ENCODE measurements around the gene TMEM255A. TPM values are rescaled to one million over a fixed set of nuclear protein-coding genes. Genes with fewer than 3 reads are reported as not detected.

The TMEM255A gene
- total RNA-seq, 1 experiment from 2014 or later = not detected

DNA sequence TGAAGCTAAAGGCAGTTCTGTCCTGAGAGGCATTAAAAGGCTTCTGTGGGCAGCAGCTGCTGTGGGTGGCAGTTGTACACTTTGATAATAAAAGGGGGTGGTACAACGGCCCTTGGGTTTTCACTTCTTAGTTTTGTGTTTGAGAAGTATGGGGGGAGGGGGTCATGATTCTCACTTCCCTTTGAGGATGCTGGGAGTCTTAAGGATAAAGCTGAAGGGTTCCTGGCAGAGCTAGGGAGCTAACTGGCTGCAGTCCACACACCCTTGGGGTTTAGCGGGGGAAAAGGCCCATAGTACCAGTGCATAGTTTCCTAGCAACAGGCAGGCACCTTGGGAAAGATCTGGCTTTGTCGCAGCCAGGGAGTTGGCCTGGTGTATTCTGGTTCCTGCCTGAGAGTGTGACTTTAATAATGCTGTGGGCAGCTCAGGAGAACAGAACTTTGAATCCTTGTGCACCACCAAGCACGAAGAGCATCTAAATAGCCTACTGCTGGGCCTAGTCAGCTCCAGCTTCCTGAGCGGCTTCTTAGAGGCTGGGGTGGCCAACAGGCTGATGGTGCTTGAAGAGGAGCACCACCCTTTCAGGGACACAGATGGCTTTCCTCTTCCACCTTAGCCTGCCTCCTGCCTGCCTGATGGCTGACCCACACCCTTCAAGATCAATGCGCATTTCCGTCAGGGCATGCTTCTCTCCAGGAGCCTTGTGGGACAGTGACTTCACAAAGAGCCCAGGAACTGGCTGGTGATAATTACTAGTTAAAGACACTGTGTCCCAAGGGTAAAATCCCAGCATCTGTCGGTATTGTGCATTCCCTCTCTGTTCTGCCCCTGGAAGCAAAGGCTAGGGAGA lies 48.2 kb downstream of the TMEM255A start:
- CTCF ChIA-PET = no interaction called here
- no peak overlapping the region for H2AFZ ChIP-seq (ENCODE audit: low read length)
- H3K27ac ChIP-seq (ENCODE audit: low read length) = no peak overlapping the region
- no peak for ATAC-seq
- no peaks in the 10 kb centered on the region for H4K20me1 ChIP-seq (ENCODE audit: low read length)
- no peaks in the 10 kb centered on the region for H3K9me2 ChIP-seq (replicated peaks; ENCODE audit: low read length)
- no peaks in the 10 kb centered on the region for H3K4me1 ChIP-seq (ENCODE audit: insufficient read depth, low read length)
- no peaks in the 10 kb centered on the region for H3K79me2 ChIP-seq (ENCODE audit: low read length)
- H3K9me3 ChIP-seq (ENCODE audit: low read length) = no peaks in the 10 kb centered on the region
- no peaks in the 10 kb centered on the region for H3F3A ChIP-seq (ENCODE audit: low read length, unreplicated experiment)
- no TSS peak for BruUV-seq (replicated peaks)
- H3K9ac ChIP-seq (ENCODE audit: low read length) = no peak overlapping the region
- TF ChIP-seq EZH2 (IDR thresholded peaks at IDR 0.05; ENCODE audit: low read length, unreplicated experiment) (no peak), EZH2phosphoT487 (IDR thresholded peaks at IDR 0.05; ENCODE audit: borderline replicate concordance, low read length) (no peak)
- TF ChIP-seq, protein P1, sequence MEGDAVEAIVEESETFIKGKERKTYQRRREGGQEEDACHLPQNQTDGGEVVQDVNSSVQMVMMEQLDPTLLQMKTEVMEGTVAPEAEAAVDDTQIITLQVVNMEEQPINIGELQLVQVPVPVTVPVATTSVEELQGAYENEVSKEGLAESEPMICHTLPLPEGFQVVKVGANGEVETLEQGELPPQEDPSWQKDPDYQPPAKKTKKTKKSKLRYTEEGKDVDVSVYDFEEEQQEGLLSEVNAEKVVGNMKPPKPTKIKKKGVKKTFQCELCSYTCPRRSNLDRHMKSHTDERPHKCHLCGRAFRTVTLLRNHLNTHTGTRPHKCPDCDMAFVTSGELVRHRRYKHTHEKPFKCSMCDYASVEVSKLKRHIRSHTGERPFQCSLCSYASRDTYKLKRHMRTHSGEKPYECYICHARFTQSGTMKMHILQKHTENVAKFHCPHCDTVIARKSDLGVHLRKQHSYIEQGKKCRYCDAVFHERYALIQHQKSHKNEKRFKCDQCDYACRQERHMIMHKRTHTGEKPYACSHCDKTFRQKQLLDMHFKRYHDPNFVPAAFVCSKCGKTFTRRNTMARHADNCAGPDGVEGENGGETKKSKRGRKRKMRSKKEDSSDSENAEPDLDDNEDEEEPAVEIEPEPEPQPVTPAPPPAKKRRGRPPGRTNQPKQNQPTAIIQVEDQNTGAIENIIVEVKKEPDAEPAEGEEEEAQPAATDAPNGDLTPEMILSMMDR (conservative IDR thresholded peaks at IDR 0.05; ENCODE audit: low read depth, low read length) = no peak
- H3K4me3 ChIP-seq (ENCODE audit: low read length) = no peak overlapping the region
- POLR2A ChIA-PET (ENCODE audit: unreplicated experiment) = interaction anchor here (0.6 kb wide), 1 partner anchor 125 kb away, joined by 3 read pairs; no protein-coding TSS in a partner anchor
- H3K4me2 ChIP-seq (ENCODE audit: low read length) = no peak overlapping the region
- DNase-seq = no peak
- intact Hi-C loops (cut with micrococcal nuclease) = no loop called here
- no peaks in the 10 kb centered on the region for H3K27me3 ChIP-seq (ENCODE audit: low read length)
- no peaks in the 10 kb centered on the region for H3K36me3 ChIP-seq (ENCODE audit: low read depth, low read length)

DNA sequence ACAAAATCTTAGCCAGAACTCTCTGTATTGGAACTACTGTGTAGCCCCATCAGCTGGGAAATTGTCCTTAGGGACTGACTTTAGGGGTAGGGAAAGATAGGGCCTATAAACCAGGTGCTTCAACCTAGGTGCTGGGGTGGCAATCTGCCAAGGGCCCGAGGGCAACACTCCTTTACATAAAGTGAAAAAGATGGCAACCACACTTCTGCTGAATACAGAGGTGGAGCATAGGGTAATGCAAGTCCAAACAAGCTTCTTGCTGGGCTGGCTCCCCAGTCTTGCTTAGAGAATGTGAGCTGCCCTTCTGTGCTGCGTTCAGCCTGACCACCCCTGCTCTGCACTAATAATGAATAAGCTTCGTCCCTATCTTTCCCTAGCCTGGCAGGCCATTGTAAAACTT lies 50.9 kb downstream of the TMEM255A start:
- no peaks in the 10 kb centered on the region for H3K9me2 ChIP-seq (replicated peaks; ENCODE audit: low read length)
- H3K4me3 ChIP-seq (ENCODE audit: low read length) = no peak overlapping the region
- H2AFZ ChIP-seq (ENCODE audit: low read length) = no peak overlapping the region
- no peak for ATAC-seq
- H3K36me3 ChIP-seq (ENCODE audit: low read depth, low read length) = no peaks in the 10 kb centered on the region
- no peaks in the 10 kb centered on the region for H4K20me1 ChIP-seq (ENCODE audit: low read length)
- H3K9me3 ChIP-seq (ENCODE audit: low read length) = no peaks in the 10 kb centered on the region
- BruUV-seq (replicated peaks) = no TSS peak
- no peaks in the 10 kb centered on the region for H3K27me3 ChIP-seq (ENCODE audit: low read length)
- no peaks in the 10 kb centered on the region for H3F3A ChIP-seq (ENCODE audit: low read length, unreplicated experiment)
- H3K9ac ChIP-seq (ENCODE audit: low read length) = no peak overlapping the region
- intact Hi-C loops (cut with micrococcal nuclease) = no loop called here
- no peak for TF ChIP-seq EZH2phosphoT487 (IDR thresholded peaks at IDR 0.05; ENCODE audit: borderline replicate concordance, low read length)
- TF ChIP-seq EZH2 (IDR thresholded peaks at IDR 0.05; ENCODE audit: low read length, unreplicated experiment) = no peak
- TF ChIP-seq, protein P1 (conservative IDR thresholded peaks at IDR 0.05; ENCODE audit: low read depth, low read length) = no peak
- H3K4me1 ChIP-seq (ENCODE audit: insufficient read depth, low read length) = no peaks in the 10 kb centered on the region
- CTCF ChIA-PET = no interaction called here
- no peak overlapping the region for H3K27ac ChIP-seq (ENCODE audit: low read length)
- H3K4me2 ChIP-seq (ENCODE audit: low read length) = no peak overlapping the region
- H3K79me2 ChIP-seq (ENCODE audit: low read length) = no peaks in the 10 kb centered on the region; the same call in 1 of the 2 replicates
- POLR2A ChIA-PET (ENCODE audit: unreplicated experiment) = no interaction called here
- no peak for DNase-seq

DNA sequence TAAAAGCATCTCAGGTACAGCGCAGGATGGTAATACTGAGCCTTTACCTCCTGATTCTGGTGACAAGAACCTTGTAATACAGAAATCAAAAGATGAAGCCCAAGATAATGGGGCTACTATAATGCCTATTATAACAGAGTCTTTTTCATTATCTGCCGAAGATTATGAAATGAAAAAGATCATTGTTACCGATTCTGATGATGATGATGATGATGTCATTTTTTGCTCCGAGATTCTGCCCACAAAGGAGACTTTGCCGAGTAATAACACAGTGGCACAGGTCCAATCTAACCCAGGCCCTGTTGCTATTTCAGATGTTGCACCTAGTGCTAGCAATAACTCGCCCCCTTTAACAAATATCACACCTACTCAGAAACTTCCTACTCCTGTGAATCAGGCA lies 57.5 kb downstream of the TMEM255A start:
- Histone ChIP-seq H3K4me2 (ENCODE audit: low read length) (no peak overlapping the region), H3K9me2 (replicated peaks; ENCODE audit: low read length) (no peaks in the 10 kb centered on the region), H3K79me2 (ENCODE audit: low read length) (peaks cover 42% of the 10 kb centered on the region), H2AFZ (ENCODE audit: low read length) (no peak overlapping the region), H3K9me3 (ENCODE audit: low read length) (no peaks in the 10 kb centered on the region), H3K36me3 (ENCODE audit: low read depth, low read length) (peaks cover 18% of the 10 kb centered on the region), H3F3A (ENCODE audit: low read length, unreplicated experiment) (no peaks in the 10 kb centered on the region), H3K27ac (ENCODE audit: low read length) (no peak overlapping the region), H3K4me3 (ENCODE audit: low read length) (no peak overlapping the region), H4K20me1 (ENCODE audit: low read length) (peaks cover 14% of the 10 kb centered on the region), H3K9ac (ENCODE audit: low read length) (no peak overlapping the region), H3K27me3 (ENCODE audit: low read length) (no peaks in the 10 kb centered on the region), H3K4me1 (ENCODE audit: insufficient read depth, low read length) (peaks cover 8% of the 10 kb centered on the region)
- no peak for DNase-seq
- intact Hi-C loops (cut with micrococcal nuclease) = loop anchor here (5.0 kb wide), 2 partner anchors 54 to 199 kb away; no protein-coding TSS in a partner anchor
- ChIA-PET POLR2A (ENCODE audit: unreplicated experiment) (no interaction called here), CTCF (interaction anchor here (0.6 kb wide), 1 partner anchor 1608 kb away, joined by 7 read pairs; no protein-coding TSS in a partner anchor)
- ATAC-seq = no peak
- BruUV-seq (replicated peaks) = no TSS peak
- TF ChIP-seq EZH2phosphoT487 (IDR thresholded peaks at IDR 0.05; ENCODE audit: borderline replicate concordance, low read length) (no peak), EZH2 (IDR thresholded peaks at IDR 0.05; ENCODE audit: low read length, unreplicated experiment) (no peak)
- TF ChIP-seq, protein P1 (conservative IDR thresholded peaks at IDR 0.05; ENCODE audit: low read depth, low read length) = no peak
